HG03354 (cell line): ENCODE results near the gene NXPH4.

Experiments used
- ATAC-seq: cut with Tn5 transposase; IDR thresholded peaks from one replicate; pipeline ENCODE4 v1.9.1; 2021; ENCODE audit warnings: mild to moderate bottlenecking; ENCODE audit not compliant: unreplicated experiment, poor library complexity, severe bottlenecking

The NXPH4 gene

GRCh38 chr12:57182918-57183575 lies 33.5 kb upstream of the NXPH4 start:
- peak; percentile 93 for ATAC-seq

GRCh38 chr12:57183939-57184725 lies 32.5 kb upstream of the NXPH4 start:
- no peak for ATAC-seq

GRCh38 chr12:57185403-57185802 lies 31.2 kb upstream of the NXPH4 start:
- ATAC-seq: no peak

- no peak for ATAC-seq
Measured at GRCh38 chr12:57185906-57186508, 30.6 kb upstream of the NXPH4 start.

DNA sequence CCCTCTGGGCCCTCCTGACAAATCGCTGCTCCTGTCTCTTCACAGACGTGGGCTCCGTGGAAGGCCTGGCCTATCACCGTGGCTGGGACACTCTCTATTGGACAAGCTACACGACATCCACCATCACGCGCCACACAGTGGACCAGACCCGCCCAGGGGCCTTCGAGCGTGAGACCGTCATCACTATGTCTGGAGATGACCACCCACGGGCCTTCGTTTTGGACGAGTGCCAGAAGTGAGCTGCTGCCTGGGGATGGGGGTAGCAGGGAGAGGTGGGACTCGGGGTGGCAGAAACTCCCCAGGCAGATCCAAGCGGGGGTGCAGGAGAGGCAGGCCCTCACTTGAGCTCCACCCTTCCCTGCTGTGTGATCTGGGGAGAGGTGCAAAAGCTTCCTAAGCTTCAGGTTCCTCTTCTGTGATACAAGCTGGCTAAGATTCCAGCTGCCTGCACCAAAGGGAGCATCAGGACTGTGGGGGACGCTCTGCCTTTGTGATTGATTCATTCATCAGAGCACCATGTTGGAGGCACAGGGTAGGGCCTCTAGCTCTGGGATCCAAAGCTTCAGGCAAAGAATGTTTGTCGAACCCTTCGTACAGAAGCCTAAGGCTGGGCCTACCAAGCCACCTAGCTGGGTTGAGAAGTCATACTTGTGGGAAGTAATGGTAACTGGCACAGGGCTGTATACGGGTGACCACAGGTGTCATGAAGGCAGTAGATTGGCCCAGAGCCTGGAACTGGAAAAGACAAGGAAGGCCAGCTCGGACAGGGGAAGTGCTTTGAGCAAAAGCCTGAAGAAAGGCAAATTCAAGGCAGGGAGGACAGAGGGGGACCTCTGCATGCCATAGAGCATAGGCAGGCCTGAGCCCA lies 29.1 kb upstream of the NXPH4 start:
- ATAC-seq: no peak

DNA sequence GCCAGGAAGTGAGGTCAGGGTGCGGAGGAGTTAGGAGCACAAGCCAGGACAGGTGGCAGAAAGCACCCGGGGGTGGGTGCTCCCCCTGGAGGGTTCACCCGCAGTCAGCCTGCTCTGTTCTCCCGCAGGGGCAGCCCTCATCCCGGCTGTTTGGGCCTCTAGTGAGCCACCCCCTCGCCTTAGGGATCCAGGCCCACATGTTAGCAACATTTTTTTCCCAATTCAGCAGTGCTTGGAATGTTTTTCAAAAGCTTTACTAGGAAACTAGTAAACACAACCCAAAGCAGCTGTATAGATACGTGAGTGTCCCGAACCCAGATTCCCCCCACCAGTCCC lies 28.5 kb upstream of the NXPH4 start:
- ATAC-seq: no peak

DNA sequence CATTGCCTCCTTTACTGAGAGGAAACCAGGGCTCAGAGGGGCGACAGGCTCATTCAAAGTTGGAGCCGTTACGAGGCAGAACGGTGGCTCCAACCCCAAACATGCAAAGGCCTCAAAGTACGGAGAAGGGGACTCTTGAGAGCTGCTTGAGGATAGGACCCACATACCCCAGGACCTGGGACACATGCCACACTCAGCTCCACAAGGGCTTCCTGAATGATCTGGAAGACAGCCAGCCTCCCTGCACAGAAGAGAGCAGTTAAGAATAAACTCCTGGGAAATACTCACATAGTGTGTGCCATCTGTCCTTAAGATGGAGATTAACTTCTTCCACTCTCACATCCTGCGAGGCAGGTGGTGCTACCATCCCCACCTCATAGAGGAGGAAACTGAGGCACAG lies 26.6 kb upstream of the NXPH4 start:
- no peak for ATAC-seq

- no peak for ATAC-seq
Measured at GRCh38 chr12:57190821-57191220, 25.8 kb upstream of the NXPH4 start.

DNA sequence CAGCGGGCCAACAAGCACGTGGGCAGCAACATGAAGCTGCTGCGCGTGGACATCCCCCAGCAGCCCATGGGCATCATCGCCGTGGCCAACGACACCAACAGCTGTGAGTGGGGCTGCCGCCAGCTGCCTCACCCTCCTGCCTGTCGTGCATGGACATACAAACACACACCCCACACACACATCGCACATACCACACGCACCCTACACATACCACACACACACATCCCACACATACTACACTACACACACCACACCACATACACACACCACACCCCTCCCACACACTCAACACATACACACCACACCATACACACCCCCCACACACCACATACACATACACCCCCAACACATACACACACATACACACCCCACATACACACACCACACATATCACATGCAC lies 25.2 kb upstream of the NXPH4 start:
- no peak for ATAC-seq

DNA sequence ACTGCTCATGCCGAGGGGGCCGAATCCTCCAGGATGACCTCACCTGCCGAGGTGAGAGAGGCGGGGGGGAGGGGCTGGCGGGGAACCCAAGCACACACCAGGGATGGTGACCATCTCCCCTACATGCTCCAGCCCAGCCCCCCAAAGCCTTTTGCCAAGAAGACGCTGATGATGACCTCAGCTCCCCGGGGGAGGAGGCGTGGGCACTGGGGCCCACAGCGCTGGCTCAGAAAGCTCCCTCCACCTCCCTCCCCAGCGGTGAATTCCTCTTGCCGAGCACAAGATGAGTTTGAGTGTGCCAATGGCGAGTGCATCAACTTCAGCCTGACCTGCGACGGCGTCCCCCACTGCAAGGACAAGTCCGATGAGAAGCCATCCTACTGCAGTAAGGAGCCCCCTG lies 23.7 kb upstream of the NXPH4 start:
- no peak for ATAC-seq

DNA sequence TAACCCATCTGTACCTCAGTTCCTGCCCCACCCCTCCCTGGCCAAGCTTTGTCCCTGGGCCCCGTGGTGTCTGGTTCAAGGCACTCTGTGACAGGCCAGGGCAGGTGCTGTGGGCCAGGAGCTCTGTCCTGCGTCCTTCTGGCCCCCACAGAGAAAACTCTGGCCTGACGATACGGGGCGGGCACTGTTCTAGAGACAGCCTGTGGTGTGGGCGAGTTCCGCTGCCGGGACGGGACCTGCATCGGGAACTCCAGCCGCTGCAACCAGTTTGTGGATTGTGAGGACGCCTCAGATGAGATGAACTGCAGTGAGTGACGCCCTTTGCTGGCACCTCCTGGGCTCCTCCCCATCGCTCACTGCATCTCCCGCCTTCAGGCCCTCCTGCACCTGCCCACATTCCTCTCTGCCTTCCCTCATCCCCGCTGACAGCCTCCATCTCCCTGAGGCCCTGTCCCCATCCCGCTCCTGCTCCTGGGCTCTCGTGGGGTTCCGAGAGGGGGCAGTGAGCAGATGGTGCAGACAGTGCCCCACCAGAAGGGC lies 22.8 kb upstream of the NXPH4 start:
- no peak for ATAC-seq

- ATAC-seq: no peak
Measured at GRCh38 chr12:57194253-57194652, 22.3 kb upstream of the NXPH4 start.

GRCh38 chr12:57195186-57195585 lies 21.4 kb upstream of the NXPH4 start:
- ATAC-seq: no peak

- no peak for ATAC-seq
Measured at GRCh38 chr12:57195611-57196371, 20.8 kb upstream of the NXPH4 start.

- ATAC-seq: no peak
Measured at GRCh38 chr12:57196439-57196838, 20.2 kb upstream of the NXPH4 start.

GRCh38 chr12:57196956-57197355 lies 19.6 kb upstream of the NXPH4 start:
- ATAC-seq: no peak

DNA sequence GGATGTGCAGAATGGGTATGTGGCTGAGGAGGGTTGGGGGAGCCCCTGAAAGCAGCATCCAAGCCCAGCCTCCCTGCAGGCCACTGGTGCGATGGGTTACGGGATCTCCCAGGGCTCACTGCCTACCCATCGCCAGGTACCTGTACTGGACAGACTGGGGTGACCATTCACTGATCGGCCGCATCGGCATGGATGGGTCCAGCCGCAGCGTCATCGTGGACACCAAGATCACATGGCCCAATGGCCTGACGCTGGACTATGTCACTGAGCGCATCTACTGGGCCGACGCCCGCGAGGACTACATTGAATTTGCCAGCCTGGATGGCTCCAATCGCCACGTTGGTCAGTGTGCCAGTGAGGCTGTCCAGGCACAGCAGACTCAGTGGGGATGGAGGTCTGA lies 18.3 kb upstream of the NXPH4 start:
- no peak for ATAC-seq

- ATAC-seq: no peak
Measured at GRCh38 chr12:57199191-57199590, 17.4 kb upstream of the NXPH4 start.

DNA sequence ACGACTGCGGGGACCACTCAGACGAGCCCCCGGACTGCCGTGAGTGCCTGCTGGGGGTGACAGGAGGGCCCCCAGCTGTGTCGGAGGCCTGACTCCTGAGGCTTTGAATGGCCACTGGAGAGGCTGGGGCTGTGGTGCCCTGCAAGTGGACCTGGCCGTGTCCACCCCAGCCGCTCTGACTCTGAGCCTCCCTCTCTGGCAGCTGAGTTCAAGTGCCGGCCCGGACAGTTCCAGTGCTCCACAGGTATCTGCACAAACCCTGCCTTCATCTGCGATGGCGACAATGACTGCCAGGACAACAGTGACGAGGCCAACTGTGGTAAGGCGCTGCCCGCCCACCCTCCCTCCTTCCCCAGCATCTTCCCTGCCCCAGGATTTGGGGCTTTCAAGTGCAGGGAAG lies 16.1 kb upstream of the NXPH4 start:
- no peak for ATAC-seq
